ENCODE data around the gene ANKRD45.

GRCh38 chr1:173603056-173603591, 66.5 kb downstream of the ANKRD45 start, which contains the start of gene SLC9C2:
- no peak for TF ChIP-seq POLR2A (IDR thresholded peaks at IDR 0.05)
- TF ChIP-seq CTCF (IDR thresholded peaks at IDR 0.05), result no peak

All from esophagus squamous epithelium (tissue), 4 donors.